GM12892 (cell line): ENCODE measurements around the gene KHDC4.

ENCODE experiments used
- DNase-seq: peaks from one replicate; pipeline ENCODE4 v3.0.0; 2011; ENCODE audit not compliant: insufficient read length
- FAIRE-seq: peaks from 2 replicates; lab custom pipeline; 2011; peaks lifted over from hg19 to GRCh38; lab: Jason Lieb, UNC
- POLR2A ChIP-seq: IDR thresholded peaks from 2 replicates; pipeline ENCODE4 v1.6.1; 2011; ENCODE audit warnings: low read depth, low read length, control low read depth
- POLR2AphosphoS5 ChIP-seq: IDR thresholded peaks from 2 replicates; pipeline ENCODE4 v1.6.1; 2011; ENCODE audit warnings: low read depth, low read length, control low read depth
- TAF1 ChIP-seq: IDR thresholded peaks from 2 replicates; pipeline ENCODE4 v1.6.1; 2011; ENCODE audit warnings: low read depth, mild to moderate bottlenecking, control low read depth, low read length, borderline replicate concordance

Gene KHDC4

GRCh38 chr1:155976913-155977689 lies 42.9 kb upstream of the KHDC4 start:
- DNase-seq (no peak), FAIRE-seq (no peak)
- TF ChIP-seq POLR2AphosphoS5 (peak; percentile 72; the same call in 1 of the 2 replicates), POLR2A (peak; percentile 71), TAF1 (no peak)

GRCh38 chr1:155976062-155976912 lies 42.1 kb upstream of the KHDC4 start:
- no peak for DNase-seq
- TF ChIP-seq TAF1 (no peak), POLR2A (no peak), POLR2AphosphoS5 (peak; percentile 7; the same call in 1 of the 2 replicates)
- no peak for FAIRE-seq

GRCh38 chr1:155975375-155976061 lies 41.3 kb upstream of the KHDC4 start:
- FAIRE-seq (no peak), DNase-seq (no peak)
- TF ChIP-seq TAF1 (no peak), POLR2A (no peak), POLR2AphosphoS5 (no peak)

- FAIRE-seq = no peak
- no peak for DNase-seq
- TF ChIP-seq TAF1 = no peak
- no peak for TF ChIP-seq POLR2A
- TF ChIP-seq POLR2AphosphoS5 = 0 out of 2 replicates have a peak, but pooled peaks have one; percentile 2
Measured at GRCh38 chr1:155974208-155975115, 40.2 kb upstream of the KHDC4 start.

- FAIRE-seq (no peak), DNase-seq (no peak)
- TF ChIP-seq POLR2AphosphoS5 (no peak), TAF1 (no peak), POLR2A (no peak)
Measured at GRCh38 chr1:155973723-155974122, 39.5 kb upstream of the KHDC4 start.

- FAIRE-seq (no peak), DNase-seq (no peak)
- TF ChIP-seq POLR2AphosphoS5 = no peak
- TF ChIP-seq POLR2A = no peak; the same call in 1 of the 2 replicates
- TF ChIP-seq TAF1 = no peak
Measured at GRCh38 chr1:155971910-155972809, 37.9 kb upstream of the KHDC4 start.

- FAIRE-seq (peak; percentile 85), DNase-seq (peak; percentile 79)
- TF ChIP-seq POLR2A (no peak), TAF1 (no peak), POLR2AphosphoS5 (no peak)
Measured at GRCh38 chr1:155970531-155971167, 36.4 kb upstream of the KHDC4 start.

- no peak for TF ChIP-seq TAF1
- TF ChIP-seq POLR2A = peak; percentile 39; the same call in 1 of the 2 replicates
- DNase-seq (no peak), FAIRE-seq (no peak)
Measured at GRCh38 chr1:155969377-155969791, 35.2 kb upstream of the KHDC4 start.

- FAIRE-seq (no peak), DNase-seq (no peak)
- TF ChIP-seq POLR2AphosphoS5 = no peak
- TF ChIP-seq POLR2A = no peak
- no peak for TF ChIP-seq TAF1
Measured at GRCh38 chr1:155968670-155969069, 34.5 kb upstream of the KHDC4 start.
